ENCODE data around the gene DNASE2. TPM values are rescaled to one million over a fixed set of nuclear protein-coding genes. Genes with fewer than 3 reads are reported as not detected.

Gene DNASE2
- total and polyA plus RNA-seq, 2 experiments from 2014 or later: 26.0 to 54.7 TPM

GRCh38 chr19:12834566-12834943, 46.7 kb downstream of the DNASE2 start, which contains the start of gene RTBDN:
RTBDN (minus strand) TSS chr19:12834579; CDS start chr19:12829979, 4,600 bp downstream.
- no peak for DNase-seq (ENCODE audit: low read depth in 1 of 2, low spot score in 1 of 2)
- TF ChIP-seq CTCF (IDR thresholded peaks at IDR 0.05; ENCODE audit: low read depth, low read length): no peak
- H3K36me3 ChIP-seq: no peaks in the 10 kb centered on the region
- H3K27me3 ChIP-seq: peaks cover 50% of the 10 kb centered on the region
- no peak within 1 kb of the TSS for H3K27ac ChIP-seq
- no peaks in the 10 kb centered on the region for H3K4me1 ChIP-seq (ENCODE audit: low read depth)
- H3K4me3 ChIP-seq: peak within 1 kb of the TSS; percentile 53
- no peaks in the 10 kb centered on the region for H3K9me3 ChIP-seq (ENCODE audit: low read depth)

- TF ChIP-seq CTCF (IDR thresholded peaks at IDR 0.05; ENCODE audit: low read depth, low read length): no peak
- peak; percentile 18 to 73 for DNase-seq (ENCODE audit: low read depth in 1 of 2, low spot score in 1 of 2)
- H3K36me3 ChIP-seq: no peaks in the 10 kb centered on the region
- H3K27ac ChIP-seq: no peak overlapping the region
- H3K4me3 ChIP-seq: peak overlapping the region; percentile 53
- H3K4me1 ChIP-seq (ENCODE audit: low read depth): no peaks in the 10 kb centered on the region
- H3K27me3 ChIP-seq: peaks cover 45% of the 10 kb centered on the region
- H3K9me3 ChIP-seq (ENCODE audit: low read depth): no peaks in the 10 kb centered on the region
Observed at GRCh38 chr19:12833738-12834565, 47.3 kb downstream of the DNASE2 start.

GRCh38 chr19:12833418-12833737, 47.9 kb downstream of the DNASE2 start:
- no peak overlapping the region for H3K27ac ChIP-seq
- H3K36me3 ChIP-seq: no peaks in the 10 kb centered on the region
- H3K4me1 ChIP-seq (ENCODE audit: low read depth): no peaks in the 10 kb centered on the region
- TF ChIP-seq CTCF (IDR thresholded peaks at IDR 0.05; ENCODE audit: low read depth, low read length): no peak
- no peaks in the 10 kb centered on the region for H3K9me3 ChIP-seq (ENCODE audit: low read depth)
- peak overlapping the region; percentile 53 for H3K4me3 ChIP-seq
- H3K27me3 ChIP-seq: peaks cover 39% of the 10 kb centered on the region
- DNase-seq (ENCODE audit: low read depth in 1 of 2, low spot score in 1 of 2): no peak

- Histone ChIP-seq H3K36me3 (no peaks in the 10 kb centered on the region), H3K4me1 (ENCODE audit: low read depth) (no peaks in the 10 kb centered on the region), H3K27ac (no peak overlapping the region), H3K9me3 (ENCODE audit: low read depth) (no peaks in the 10 kb centered on the region), H3K27me3 (peaks cover 10% of the 10 kb centered on the region), H3K4me3 (no peak overlapping the region)
- no peak for TF ChIP-seq CTCF (IDR thresholded peaks at IDR 0.05; ENCODE audit: low read depth, low read length)
- peak; percentile 49 to 73 for DNase-seq (ENCODE audit: low read depth in 1 of 2, low spot score in 1 of 2)
Observed at GRCh38 chr19:12828494-12828893, 52.8 kb downstream of the DNASE2 start.

GRCh38 chr19:12825254-12826131, 55.8 kb downstream of the DNASE2 start:
- no peak overlapping the region for H3K4me3 ChIP-seq
- H3K27ac ChIP-seq: no peak overlapping the region
- H3K36me3 ChIP-seq: no peaks in the 10 kb centered on the region
- TF ChIP-seq CTCF (IDR thresholded peaks at IDR 0.05; ENCODE audit: low read depth, low read length): peak; percentile 42
- no peaks in the 10 kb centered on the region for H3K4me1 ChIP-seq (ENCODE audit: low read depth)
- H3K9me3 ChIP-seq (ENCODE audit: low read depth): no peaks in the 10 kb centered on the region
- DNase-seq (ENCODE audit: low read depth in 1 of 2, low spot score in 1 of 2): peak; percentile 73 to 76
- H3K27me3 ChIP-seq: peaks cover 1% of the 10 kb centered on the region

Other genes with a start within 250 kb of the DNASE2 start
- 45.7 and 47.5 TPM in 2 replicates for gene MAN2B1, start 214.7 kb downstream of the DNASE2 start, total RNA-seq
- gene MAN2B1, start 214.7 kb downstream of the DNASE2 start, polyA plus RNA-seq: 22.1 and 25.3 TPM in 2 replicates
- gene WDR83, start 214.6 kb downstream of the DNASE2 start, total RNA-seq: 28.4 and 39.0 TPM in 2 replicates
- gene WDR83, start 214.6 kb downstream of the DNASE2 start, polyA plus RNA-seq: 29.4 and 40.2 TPM in 2 replicates
- 64.8 and 113 TPM in 2 replicates for gene DHPS, start 199.6 kb downstream of the DNASE2 start, total RNA-seq
- gene DHPS, start 199.6 kb downstream of the DNASE2 start, polyA plus RNA-seq: 80.0 and 99.5 TPM in 2 replicates
- gene GNG14, start 193.5 kb downstream of the DNASE2 start, total RNA-seq: 1.1 TPM in 1 of 2 replicates, not detected in the other
- gene GNG14, start 193.5 kb downstream of the DNASE2 start, polyA plus RNA-seq: 1.1 TPM in 1 of 2 replicates, not detected in the other
- 17.2 and 32.7 TPM in 2 replicates for gene FBXW9, start 184.8 kb downstream of the DNASE2 start, total RNA-seq
- gene FBXW9, start 184.8 kb downstream of the DNASE2 start, polyA plus RNA-seq: 25.6 and 29.6 TPM in 2 replicates
- gene TNPO2, start 157.5 kb downstream of the DNASE2 start, total RNA-seq: 43.4 and 68.6 TPM in 2 replicates
- gene TNPO2, start 157.5 kb downstream of the DNASE2 start, polyA plus RNA-seq: 20.1 and 20.5 TPM in 2 replicates
- gene TRIR, start 146.8 kb downstream of the DNASE2 start, total RNA-seq: 307 and 371 TPM in 2 replicates
- gene TRIR, start 146.8 kb downstream of the DNASE2 start, polyA plus RNA-seq: 175 and 218 TPM in 2 replicates
- 44.8 and 73.6 TPM in 2 replicates for gene GET3, start 144.0 kb downstream of the DNASE2 start, total RNA-seq
- gene GET3, start 144.0 kb downstream of the DNASE2 start, polyA plus RNA-seq: 88.3 and 103 TPM in 2 replicates
- not detected in 2 replicates for gene BEST2, start 129.7 kb downstream of the DNASE2 start, total RNA-seq
- gene BEST2, start 129.7 kb downstream of the DNASE2 start, polyA plus RNA-seq: not detected in 2 replicates
- gene HOOK2, start 105.9 kb downstream of the DNASE2 start, total RNA-seq: 28.5 and 54.4 TPM in 2 replicates
- 31.1 and 41.6 TPM in 2 replicates for gene HOOK2, start 105.9 kb downstream of the DNASE2 start, polyA plus RNA-seq
- gene JUNB, start 90.0 kb downstream of the DNASE2 start, total RNA-seq: 57.6 and 103 TPM in 2 replicates
- gene JUNB, start 90.0 kb downstream of the DNASE2 start, polyA plus RNA-seq: 37.2 and 48.3 TPM in 2 replicates
- gene PRDX2, start 79.6 kb downstream of the DNASE2 start, total RNA-seq: 1,316 and 1,694 TPM in 2 replicates
- gene PRDX2, start 79.6 kb downstream of the DNASE2 start, polyA plus RNA-seq: 1,469 and 1,719 TPM in 2 replicates
- 0.63 TPM in 1 of 2 replicates, not detected in the other for gene THSD8, start 79.4 kb downstream of the DNASE2 start, total RNA-seq
- gene THSD8, start 79.4 kb downstream of the DNASE2 start, polyA plus RNA-seq: 15.0 and 19.0 TPM in 2 replicates
- gene RNASEH2A, start 74.9 kb downstream of the DNASE2 start, total RNA-seq: 20.4 and 29.0 TPM in 2 replicates
- gene RNASEH2A, start 74.9 kb downstream of the DNASE2 start, polyA plus RNA-seq: 40.4 and 57.3 TPM in 2 replicates
- not detected in 2 replicates for gene RTBDN, start 46.9 kb downstream of the DNASE2 start, total RNA-seq
- gene RTBDN, start 46.9 kb downstream of the DNASE2 start, polyA plus RNA-seq: 0.81 TPM in 1 of 2 replicates, not detected in the other
- 3.7 and 7.9 TPM in 2 replicates for gene MAST1, start 42.9 kb downstream of the DNASE2 start, total RNA-seq
- gene MAST1, start 42.9 kb downstream of the DNASE2 start, polyA plus RNA-seq: 3.9 and 10.9 TPM in 2 replicates
- 0.51 and 2.2 TPM in 2 replicates for gene KLF1, start 5.8 kb upstream of the DNASE2 start, total RNA-seq
- gene KLF1, start 5.8 kb upstream of the DNASE2 start, polyA plus RNA-seq: 1.3 and 1.4 TPM in 2 replicates
- 54.9 and 77.9 TPM in 2 replicates for gene GCDH, start 9.7 kb upstream of the DNASE2 start, total RNA-seq
- gene GCDH, start 9.7 kb upstream of the DNASE2 start, polyA plus RNA-seq: 28.5 and 32.6 TPM in 2 replicates
- gene SYCE2, start 37.8 kb upstream of the DNASE2 start, total RNA-seq: 0.53 and 1.1 TPM in 2 replicates
- gene SYCE2, start 37.8 kb upstream of the DNASE2 start, polyA plus RNA-seq: 2.8 and 3.8 TPM in 2 replicates
- 81.9 and 87.9 TPM in 2 replicates for gene FARSA, start 52.3 kb upstream of the DNASE2 start, total RNA-seq
- gene FARSA, start 52.3 kb upstream of the DNASE2 start, polyA plus RNA-seq: 121 and 133 TPM in 2 replicates
- gene CALR, start 57.2 kb upstream of the DNASE2 start, total RNA-seq: 615 and 1,390 TPM in 2 replicates
- 338 and 856 TPM in 2 replicates for gene CALR, start 57.2 kb upstream of the DNASE2 start, polyA plus RNA-seq
- gene RAD23A, start 64.4 kb upstream of the DNASE2 start, total RNA-seq: 157 and 191 TPM in 2 replicates
- 182 and 225 TPM in 2 replicates for gene RAD23A, start 64.4 kb upstream of the DNASE2 start, polyA plus RNA-seq
- gene GADD45GIP1, start 75.8 kb upstream of the DNASE2 start, total RNA-seq: 78.2 and 84.5 TPM in 2 replicates
- 133 and 145 TPM in 2 replicates for gene GADD45GIP1, start 75.8 kb upstream of the DNASE2 start, polyA plus RNA-seq
- gene DAND5, start 88.1 kb upstream of the DNASE2 start, total RNA-seq: 0.67 TPM in 1 of 2 replicates, not detected in the other
- 0.07 and 0.09 TPM in 2 replicates for gene DAND5, start 88.1 kb upstream of the DNASE2 start, polyA plus RNA-seq
- gene NFIX, start 114.0 kb upstream of the DNASE2 start, total RNA-seq: 0.46 TPM in 1 of 2 replicates, not detected in the other
- gene NFIX, start 114.0 kb upstream of the DNASE2 start, polyA plus RNA-seq: 0.80 TPM in 1 of 2 replicates, not detected in the other
- 5.6 and 6.3 TPM in 2 replicates for gene LYL1, start 221.4 kb upstream of the DNASE2 start, total RNA-seq
- gene LYL1, start 221.4 kb upstream of the DNASE2 start, polyA plus RNA-seq: 4.3 and 4.6 TPM in 2 replicates
- gene TRMT1, start 235.3 kb upstream of the DNASE2 start, total RNA-seq: 45.9 and 48.5 TPM in 2 replicates
- 37.7 and 56.0 TPM in 2 replicates for gene TRMT1, start 235.3 kb upstream of the DNASE2 start, polyA plus RNA-seq
- 75.1 and 93.7 TPM in 2 replicates for gene NACC1, start 236.8 kb upstream of the DNASE2 start, total RNA-seq
- gene NACC1, start 236.8 kb upstream of the DNASE2 start, polyA plus RNA-seq: 9.8 and 13.3 TPM in 2 replicates